ENCODE data around the gene ERCC4. TPM values are rescaled to one million over a fixed set of nuclear protein-coding genes. Genes with fewer than 3 reads are reported as not detected.

Gene ERCC4
- total RNA-seq, 1 experiment from 2014 or later: 7.1 TPM

- Histone ChIP-seq H3K9me3 (no peaks in the 10 kb centered on the region), H3K36me3 (ENCODE audit: control insufficient read depth, insufficient read depth, low read length) (peaks cover 1% of the 10 kb centered on the region; the same call in 1 of the 2 replicates), H3K4me3 (ENCODE audit: low read depth, low read length) (no peak overlapping the region), H3K4me1 (peaks cover 25% of the 10 kb centered on the region), H3K27me3 (replicated peaks; ENCODE audit: control insufficient read depth, insufficient read depth, low read length) (no peaks in the 10 kb centered on the region)
- no peak overlapping the region for H3K4me3 Mint-ChIP-seq (ENCODE audit: unreplicated experiment)
- H3K27ac Mint-ChIP-seq (ENCODE audit: unreplicated experiment): no peak overlapping the region
- TF ChIP-seq CTCF (IDR thresholded peaks at IDR 0.05; ENCODE audit: insufficient read depth in 1 of 2, low read depth in 1 of 2, low read length in 1 of 2, severe bottlenecking in 1 of 2, unreplicated experiment in 1 of 2): no peak
- H3K9me3 Mint-ChIP-seq (ENCODE audit: unreplicated experiment): no peaks in the 10 kb centered on the region
- no peaks in the 10 kb centered on the region for H3K27me3 Mint-ChIP-seq (ENCODE audit: insufficient read depth, unreplicated experiment)
- ChIA-PET CTCF (interaction anchor here (1.0 kb wide), 1 partner anchor 20 kb away, joined by 4 read pairs; the partner anchor contains the start of gene ERCC4), POLR2A (interaction anchor here (0.6 kb wide), 2 partner anchors 77 to 98 kb away, joined by 3 to 6 read pairs; no protein-coding TSS in a partner anchor)
- peaks cover 12% of the 10 kb centered on the region for H3K4me1 Mint-ChIP-seq (ENCODE audit: low read depth, unreplicated experiment)
- no peak for DNase-seq
- intact Hi-C loops (cut with micrococcal nuclease; ENCODE audit: unreplicated experiment): no loop called here
- H3K36me3 Mint-ChIP-seq (ENCODE audit: insufficient read depth, unreplicated experiment): no peaks in the 10 kb centered on the region
- no TSS peak for BruUV-seq (replicated peaks)
Observed at GRCh38 chr16:13940397-13940933, 20.5 kb downstream of the ERCC4 start.

GRCh38 chr16:13944816-13945215, 24.9 kb downstream of the ERCC4 start:
- TF ChIP-seq CTCF (IDR thresholded peaks at IDR 0.05; ENCODE audit: insufficient read depth in 1 of 2, low read depth in 1 of 2, low read length in 1 of 2, severe bottlenecking in 1 of 2, unreplicated experiment in 1 of 2): no peak
- Mint-ChIP-seq H3K36me3 (ENCODE audit: insufficient read depth, unreplicated experiment) (no peaks in the 10 kb centered on the region), H3K27ac (ENCODE audit: unreplicated experiment) (no peak overlapping the region), H3K4me3 (ENCODE audit: unreplicated experiment) (no peak overlapping the region), H3K9me3 (ENCODE audit: unreplicated experiment) (no peaks in the 10 kb centered on the region), H3K27me3 (ENCODE audit: insufficient read depth, unreplicated experiment) (no peaks in the 10 kb centered on the region), H3K4me1 (ENCODE audit: low read depth, unreplicated experiment) (peaks cover 12% of the 10 kb centered on the region)
- no peaks in the 10 kb centered on the region for H3K27me3 ChIP-seq (replicated peaks; ENCODE audit: control insufficient read depth, insufficient read depth, low read length)
- CTCF ChIA-PET: no interaction called here
- no peaks in the 10 kb centered on the region for H3K9me3 ChIP-seq
- intact Hi-C loops (cut with micrococcal nuclease; ENCODE audit: unreplicated experiment): no loop called here
- no peak overlapping the region for H3K4me3 ChIP-seq (ENCODE audit: low read depth, low read length)
- BruUV-seq (replicated peaks): no TSS peak
- H3K36me3 ChIP-seq (ENCODE audit: control insufficient read depth, insufficient read depth, low read length): no peaks in the 10 kb centered on the region
- DNase-seq: no peak
- POLR2A ChIA-PET: no interaction called here
- peaks cover 14% of the 10 kb centered on the region for H3K4me1 ChIP-seq

- ChIA-PET POLR2A (no interaction called here), CTCF (no interaction called here)
- no TSS peak for BruUV-seq (replicated peaks)
- Mint-ChIP-seq H3K27me3 (ENCODE audit: insufficient read depth, unreplicated experiment) (no peaks in the 10 kb centered on the region), H3K27ac (ENCODE audit: unreplicated experiment) (peak overlapping the region; percentile 20), H3K4me3 (ENCODE audit: unreplicated experiment) (no peak overlapping the region), H3K4me1 (ENCODE audit: low read depth, unreplicated experiment) (peaks cover 12% of the 10 kb centered on the region), H3K36me3 (ENCODE audit: insufficient read depth, unreplicated experiment) (no peaks in the 10 kb centered on the region), H3K9me3 (ENCODE audit: unreplicated experiment) (no peaks in the 10 kb centered on the region)
- intact Hi-C loops (cut with micrococcal nuclease; ENCODE audit: unreplicated experiment): no loop called here
- no peak overlapping the region for H3K4me3 ChIP-seq (ENCODE audit: low read depth, low read length)
- no peaks in the 10 kb centered on the region for H3K36me3 ChIP-seq (ENCODE audit: control insufficient read depth, insufficient read depth, low read length)
- peaks cover 9% of the 10 kb centered on the region for H3K4me1 ChIP-seq
- H3K9me3 ChIP-seq: no peaks in the 10 kb centered on the region
- no peak for DNase-seq
- H3K27me3 ChIP-seq (replicated peaks; ENCODE audit: control insufficient read depth, insufficient read depth, low read length): no peaks in the 10 kb centered on the region
- no peak for TF ChIP-seq CTCF (IDR thresholded peaks at IDR 0.05; ENCODE audit: insufficient read depth in 1 of 2, low read depth in 1 of 2, low read length in 1 of 2, severe bottlenecking in 1 of 2, unreplicated experiment in 1 of 2)
Observed at GRCh38 chr16:13945744-13946485, 26.0 kb downstream of the ERCC4 start.

Data from Caco-2 (cell line).